ENCODE results near the gene ADAM11. TPM values are rescaled to one million over a fixed set of nuclear protein-coding genes. Genes with fewer than 3 reads are reported as not detected.

Gene ADAM11
- total and polyA plus RNA-seq, 9 of the 15 experiments (the other 6 are each of a cell fraction or from before 2014, with no cell fraction given) = 0.01 to 0.31 (median 0.14) TPM; not detected in 2

GRCh38 chr17:44772308-44773045 is 13.7 kb downstream of the ADAM11 start (continued):
- TF ChIP-seq MED1 (CRISPR knock-in tag; IDR thresholded peaks at IDR 0.05; ENCODE audit: borderline replicate concordance) (no peak), RBFOX2 (IDR thresholded peaks at IDR 0.05; ENCODE audit: low read depth, low read length) (no peak), MNT (conservative IDR thresholded peaks at IDR 0.05) (no peak), NFIX (CRISPR knock-in tag; IDR thresholded peaks at IDR 0.05; ENCODE audit: low read depth) (no peak), SRF (CRISPR knock-in tag; IDR thresholded peaks at IDR 0.05) (no peak), BDP1 (IDR thresholded peaks at IDR 0.05; ENCODE audit: insufficient read depth, insufficient read length) (no peak), ZNF140 (CRISPR knock-in tag; IDR thresholded peaks at IDR 0.05) (no peak), RBM14 (IDR thresholded peaks at IDR 0.05; ENCODE audit: borderline replicate concordance, insufficient read depth, low read depth, low read length) (no peak)
